HUES6 (cell line): ENCODE data around the gene PELI1.

Experiments
- H3K27ac ChIP-seq: 2 replicates; pipeline ENCODE4 v1.7.0; 2013; ENCODE audit warnings: low read depth, mild to moderate bottlenecking, low read length, inconsistent platforms
- H3K27me3 ChIP-seq: 2 replicates; pipeline ENCODE4 v1.6.1; 2013; ENCODE audit warnings: low read length; ENCODE audit not compliant: control insufficient read depth, insufficient read depth
- H3K36me3 ChIP-seq: 2 replicates; pipeline ENCODE4 v1.6.1; 2013; ENCODE audit warnings: low read length; ENCODE audit not compliant: control insufficient read depth, insufficient read depth
- H3K4me1 ChIP-seq: 2 replicates; pipeline ENCODE4 v1.6.1; 2013; ENCODE audit warnings: low read length; ENCODE audit not compliant: control insufficient read depth, insufficient read depth
- H3K4me3 ChIP-seq: 2 replicates; pipeline ENCODE4 v1.5.1; 2013; ENCODE audit warnings: low read depth, low read length
- H3K9ac ChIP-seq: one replicate; pipeline ENCODE4 v1.6.1; 2013; ENCODE audit warnings: mild to moderate bottlenecking, low read length
- H3K9me3 ChIP-seq: 2 replicates; pipeline ENCODE4 v1.6.1; 2013; ENCODE audit warnings: low read depth, low read length; ENCODE audit not compliant: control insufficient read depth, insufficient read depth

The PELI1 gene

DNA sequence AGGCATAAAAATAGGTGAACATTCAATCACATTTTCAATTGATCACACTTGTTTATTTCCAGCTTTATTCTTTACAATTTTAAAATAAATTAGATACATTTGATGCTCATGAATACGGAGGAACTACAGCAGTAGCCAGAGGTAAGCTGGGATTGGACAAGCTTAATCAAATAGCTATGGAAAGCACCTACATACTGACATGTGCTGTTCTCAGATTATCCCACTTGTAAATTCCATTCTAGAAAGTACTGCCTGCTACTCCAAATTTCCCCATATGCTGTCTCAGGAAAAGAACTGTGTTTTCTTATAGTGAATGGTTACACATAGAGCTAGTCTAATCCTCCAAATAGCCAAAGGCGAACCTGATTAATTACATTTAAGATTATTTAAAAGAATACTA lies 24.2 kb downstream of the PELI1 start:
- H3K27me3 ChIP-seq = no peaks in the 10 kb centered on the region
- H3K9me3 ChIP-seq = no peaks in the 10 kb centered on the region
- peaks cover 22% of the 10 kb centered on the region for H3K4me1 ChIP-seq
- no peaks in the 10 kb centered on the region for H3K36me3 ChIP-seq
- no peak overlapping the region for H3K4me3 ChIP-seq
- H3K27ac ChIP-seq = no peak overlapping the region
- H3K9ac ChIP-seq = no peak overlapping the region

DNA sequence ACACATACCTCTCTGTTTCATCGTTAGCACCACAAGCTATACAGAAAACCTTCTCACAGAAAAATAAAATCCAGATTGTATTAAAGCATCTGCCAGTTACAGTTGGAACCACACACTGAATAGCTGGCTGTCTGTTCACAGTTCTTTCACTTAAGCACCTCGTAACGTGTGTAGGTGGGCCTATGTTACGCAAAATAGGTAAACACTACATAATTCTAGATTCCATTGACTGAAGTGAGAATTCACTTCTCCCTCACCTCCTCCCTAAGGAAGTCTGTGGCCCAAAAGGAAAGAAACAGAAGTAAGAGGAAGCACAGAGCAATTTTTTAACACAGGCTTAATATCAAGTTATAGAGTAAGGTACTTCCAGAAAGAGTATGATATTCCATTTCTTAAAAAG lies 24.9 kb downstream of the PELI1 start:
- Histone ChIP-seq H3K36me3 (no peaks in the 10 kb centered on the region), H3K27ac (no peak overlapping the region), H3K9ac (no peak overlapping the region), H3K4me3 (no peak overlapping the region), H3K27me3 (no peaks in the 10 kb centered on the region), H3K9me3 (no peaks in the 10 kb centered on the region), H3K4me1 (peaks cover 28% of the 10 kb centered on the region)

- Histone ChIP-seq H3K36me3 (no peaks in the 10 kb centered on the region), H3K27me3 (no peaks in the 10 kb centered on the region), H3K9ac (no peak overlapping the region), H3K4me1 (peaks cover 33% of the 10 kb centered on the region), H3K4me3 (no peak overlapping the region), H3K27ac (no peak overlapping the region), H3K9me3 (no peaks in the 10 kb centered on the region)
Observed at GRCh38 chr2:64115808-64116598, 28.2 kb downstream of the PELI1 start.

DNA sequence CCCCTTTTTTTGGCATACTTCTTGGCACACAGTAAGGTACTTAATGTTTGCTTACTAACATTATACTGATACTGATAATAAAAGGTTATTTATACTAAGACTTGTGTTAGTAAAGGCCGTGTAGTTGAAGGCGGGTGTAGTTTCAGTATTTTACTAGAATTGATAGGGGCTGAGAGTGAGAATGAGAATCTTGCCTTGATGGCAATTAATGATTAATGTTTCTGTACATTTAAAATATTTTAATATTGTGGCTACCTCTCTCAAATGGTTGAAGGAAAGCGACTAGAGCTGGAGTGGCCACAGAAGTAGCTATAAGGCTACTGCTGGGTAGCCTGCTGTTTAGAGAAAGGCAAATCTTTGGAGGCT lies 29.3 kb downstream of the PELI1 start:
- H3K9ac ChIP-seq = no peak overlapping the region
- H3K4me3 ChIP-seq = no peak overlapping the region
- no peak overlapping the region for H3K27ac ChIP-seq
- peaks cover 27% of the 10 kb centered on the region for H3K4me1 ChIP-seq
- H3K27me3 ChIP-seq = no peaks in the 10 kb centered on the region
- H3K36me3 ChIP-seq = no peaks in the 10 kb centered on the region
- no peaks in the 10 kb centered on the region for H3K9me3 ChIP-seq

GRCh38 chr2:64114063-64114911 lies 29.9 kb downstream of the PELI1 start:
- Histone ChIP-seq H3K27me3 (no peaks in the 10 kb centered on the region), H3K9me3 (no peaks in the 10 kb centered on the region), H3K27ac (no peak overlapping the region), H3K9ac (no peak overlapping the region), H3K4me1 (peaks cover 22% of the 10 kb centered on the region), H3K4me3 (no peak overlapping the region), H3K36me3 (no peaks in the 10 kb centered on the region)

GRCh38 chr2:64112016-64112415 lies 32.2 kb downstream of the PELI1 start:
- Histone ChIP-seq H3K4me1 (peaks cover 24% of the 10 kb centered on the region), H3K9ac (no peak overlapping the region)

GRCh38 chr2:64111426-64111825 lies 32.8 kb downstream of the PELI1 start:
- Histone ChIP-seq H3K4me3 (no peak overlapping the region), H3K9ac (no peak overlapping the region)

More at GRCh38 chr2:64112016-64112415, 32.2 kb downstream of the PELI1 start:
- Histone ChIP-seq H3K27ac (no peak overlapping the region), H3K36me3 (peaks cover 20% of the 10 kb centered on the region), H3K9me3 (no peaks in the 10 kb centered on the region), H3K27me3 (no peaks in the 10 kb centered on the region), H3K4me3 (no peak overlapping the region)

DNA sequence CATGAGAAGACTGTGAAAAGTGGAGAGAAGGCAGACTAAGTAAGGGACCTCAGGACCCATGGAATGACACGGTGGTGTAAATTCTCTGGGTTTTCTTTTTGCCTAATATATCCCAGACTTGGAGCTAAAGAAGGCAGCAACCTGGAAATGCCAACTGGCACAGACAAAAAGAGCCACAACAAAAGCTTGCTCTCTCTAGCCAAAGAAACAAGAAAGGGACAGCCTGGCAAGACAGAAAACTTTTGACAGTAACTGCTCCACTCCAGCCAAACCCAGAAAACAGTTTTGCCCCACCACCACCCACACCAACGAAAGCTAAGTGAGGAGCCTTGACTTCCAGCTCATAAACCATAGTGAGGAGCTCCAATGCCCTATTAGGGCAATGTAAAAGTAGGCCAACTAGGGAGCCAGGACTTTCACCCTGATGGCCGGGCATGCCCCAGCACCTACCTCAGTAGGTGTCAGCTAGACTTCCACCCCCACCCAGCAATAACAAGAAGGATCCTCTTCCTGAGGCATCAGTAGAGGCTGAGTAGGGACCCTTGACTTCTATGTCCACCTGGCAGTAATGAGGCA lies 35.5 kb downstream of the PELI1 start:
- peaks cover 11% of the 10 kb centered on the region; the same call in 1 of the 2 replicates for H3K4me1 ChIP-seq
- peaks cover 52% of the 10 kb centered on the region for H3K36me3 ChIP-seq
- no peaks in the 10 kb centered on the region for H3K9me3 ChIP-seq
- no peak overlapping the region; the same call in 1 of the 2 replicates for H3K27ac ChIP-seq
- no peak overlapping the region for H3K9ac ChIP-seq
- no peak overlapping the region for H3K4me3 ChIP-seq
- no peaks in the 10 kb centered on the region for H3K27me3 ChIP-seq

More at GRCh38 chr2:64111426-64111825, 32.8 kb downstream of the PELI1 start:
- Histone ChIP-seq H3K27ac (no peak overlapping the region), H3K9me3 (no peaks in the 10 kb centered on the region), H3K4me1 (peaks cover 24% of the 10 kb centered on the region), H3K27me3 (no peaks in the 10 kb centered on the region), H3K36me3 (peaks cover 26% of the 10 kb centered on the region)

DNA sequence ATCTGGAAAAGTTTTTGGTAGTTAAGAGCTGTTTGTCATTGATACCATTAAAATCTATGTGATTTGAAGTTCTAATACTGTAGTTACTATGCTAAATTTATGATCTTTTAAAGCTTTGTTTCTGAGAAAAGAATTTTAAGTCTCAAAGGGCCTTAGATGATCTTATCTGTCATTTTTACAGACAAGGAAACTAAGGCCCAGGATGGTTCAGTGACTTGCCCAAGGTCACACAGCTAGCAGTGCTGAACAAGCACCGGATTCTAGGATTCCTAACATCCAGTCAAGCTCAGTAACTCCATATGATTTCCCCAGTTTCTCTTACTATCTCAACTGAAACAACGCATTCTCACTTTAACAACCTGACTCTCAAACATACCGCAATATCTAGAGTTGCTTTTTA lies 37.7 kb downstream of the PELI1 start:
- no peak overlapping the region for H3K4me3 ChIP-seq
- H3K9ac ChIP-seq = no peak overlapping the region
- no peaks in the 10 kb centered on the region for H3K27me3 ChIP-seq
- no peak overlapping the region for H3K27ac ChIP-seq
- peaks cover 11% of the 10 kb centered on the region; the same call in 1 of the 2 replicates for H3K4me1 ChIP-seq
- peaks cover 67% of the 10 kb centered on the region for H3K36me3 ChIP-seq
- H3K9me3 ChIP-seq = no peaks in the 10 kb centered on the region

DNA sequence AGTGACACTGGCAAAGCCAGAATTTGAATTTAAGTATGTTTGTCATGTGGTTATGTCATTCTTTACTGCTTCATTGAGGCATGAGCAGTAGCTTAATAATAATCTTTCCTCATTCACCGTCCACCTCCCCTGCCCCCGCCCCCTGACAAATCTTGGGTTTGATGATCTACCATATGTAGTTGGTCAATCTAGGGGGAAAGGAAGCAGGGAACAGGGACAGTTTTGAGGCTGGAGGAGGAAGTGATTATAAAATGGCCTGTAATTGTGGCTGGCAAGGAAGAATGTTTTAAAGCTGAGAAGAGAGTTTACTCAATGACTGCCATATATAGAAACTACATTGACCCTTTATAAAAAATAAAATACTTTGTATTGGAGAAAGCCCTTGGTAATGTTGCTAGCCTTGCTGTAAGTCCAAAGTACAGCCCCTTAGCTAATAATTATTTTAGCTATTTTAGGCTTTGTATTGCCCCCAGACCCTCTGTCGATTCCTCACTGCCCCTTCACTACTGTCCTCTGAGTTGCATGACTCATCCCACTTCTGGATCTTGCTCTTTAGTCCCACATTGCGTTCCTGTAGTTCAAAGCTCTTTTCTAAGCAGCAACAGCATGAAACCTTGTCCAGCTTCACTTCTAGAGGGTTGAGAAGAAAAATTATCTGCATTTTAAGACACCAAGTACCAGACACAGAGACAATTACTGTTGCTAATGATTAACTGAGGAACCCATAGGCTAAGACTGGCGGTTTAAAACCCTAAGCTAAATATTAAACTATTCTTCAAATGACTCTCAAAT lies 38.4 kb downstream of the PELI1 start:
- Histone ChIP-seq H3K4me3 (no peak overlapping the region), H3K36me3 (peaks cover 67% of the 10 kb centered on the region), H3K27ac (no peak overlapping the region), H3K9me3 (no peaks in the 10 kb centered on the region), H3K4me1 (peaks cover 11% of the 10 kb centered on the region; the same call in 1 of the 2 replicates), H3K27me3 (no peaks in the 10 kb centered on the region), H3K9ac (no peak overlapping the region)
